ENCODE measurements around the gene NTPCR. TPM values are rescaled to one million over a fixed set of nuclear protein-coding genes. Genes with fewer than 3 reads are reported as not detected.

The NTPCR gene
- total and polyA plus RNA-seq, 2 donors (not counting 3 experiments of a cell fraction or from before 2014, with no cell fraction given) = 13.2 to 35.3 TPM

GRCh38 chr1:232915212-232915611, 35.2 kb upstream of the NTPCR start:
- Histone ChIP-seq H3K9me3 (replicated peaks; ENCODE audit: control insufficient read depth, insufficient read depth, low read length) (no peaks in the 10 kb centered on the region), H3K9me1 (replicated peaks; ENCODE audit: control insufficient read depth, extremely low read depth, insufficient read depth, low read length) (no peaks in the 10 kb centered on the region), H3K4me1 (ENCODE audit: control insufficient read depth, extremely low read depth, insufficient read depth, low read length) (no peaks in the 10 kb centered on the region), H3K9ac (replicated peaks; ENCODE audit: extremely low read depth, insufficient read depth, low read length) (no peak overlapping the region), H3K79me2 (ENCODE audit: control insufficient read depth, insufficient read depth, low read length) (no peaks in the 10 kb centered on the region), H3K27ac (ENCODE audit: insufficient read depth, low read depth, low read length) (no peak overlapping the region), H3K4me3 (replicated peaks in 1 of 3; ENCODE audit: insufficient read depth in 1 of 3, low read depth in 1 of 3, low read length in 3 of 3) (no peak overlapping the region), H3K4me2 (ENCODE audit: insufficient read depth, low read length) (no peak overlapping the region), H3K36me3 (ENCODE audit: control insufficient read depth in 2 of 2, extremely low read depth in 1 of 2, insufficient read depth in 2 of 2, low read length in 2 of 2) (no peaks in the 10 kb centered on the region), H3K27me3 (ENCODE audit: control insufficient read depth in 2 of 2, insufficient read depth in 2 of 2, low read length in 2 of 2) (peaks cover 0 to 3% of the 10 kb centered on the region in 2 experiments), H2AFZ (ENCODE audit: low read depth, low read length) (no peak overlapping the region), H4K20me1 (replicated peaks; ENCODE audit: control insufficient read depth, extremely low read depth, insufficient read depth, low read length) (no peaks in the 10 kb centered on the region)
- CTCF ChIA-PET = interaction anchor here (1.9 kb wide), 1 partner anchor 11 kb away, joined by 4 read pairs; no protein-coding TSS in a partner anchor
- DNase-seq (ENCODE audit: low read depth, low spot score) (no peak), FAIRE-seq (no peak)
- dilution Hi-C loops (cut with MboI; ENCODE audit: extremely low pct_ligation_motif_present, low sequenced_read_pairs) = no loop called here
- BruUV-seq (replicated peaks) = no TSS peak
- POLR2A ChIA-PET = no interaction called here
- no peak for TF ChIP-seq FOS (IDR thresholded peaks at IDR 0.05; ENCODE audit: borderline replicate concordance, insufficient read depth, low read length)
- TF ChIP-seq JUN (IDR thresholded peaks at IDR 0.05; ENCODE audit: borderline replicate concordance, insufficient read depth, insufficient read length, low read depth) = no peak
- no peak for TF ChIP-seq POLR2A (IDR thresholded peaks at IDR 0.05; ENCODE audit: low read depth, low read length)
- TF ChIP-seq MYC (IDR thresholded peaks at IDR 0.05; ENCODE audit: low read depth, low read length) = no peak
- no peak for TF ChIP-seq CTCF (IDR thresholded peaks at IDR 0.05; ENCODE audit: extremely low read depth in 1 of 2, insufficient read depth in 1 of 2, low read depth in 1 of 2, low read length in 2 of 2)
- TF ChIP-seq EZH2 (IDR thresholded peaks at IDR 0.05; ENCODE audit: borderline replicate concordance, low read depth, low read length, severe bottlenecking) = no peak
- intact Hi-C loops (cut with micrococcal nuclease) = no loop called here

- H3K9me3 ChIP-seq (replicated peaks; ENCODE audit: control insufficient read depth, insufficient read depth, low read length) = no peaks in the 10 kb centered on the region
- intact Hi-C loops (cut with micrococcal nuclease) (no loop called here), dilution Hi-C loops (cut with MboI; ENCODE audit: extremely low pct_ligation_motif_present, low sequenced_read_pairs) (no loop called here)
- H3K36me3 ChIP-seq (ENCODE audit: control insufficient read depth in 2 of 2, extremely low read depth in 1 of 2, insufficient read depth in 2 of 2, low read length in 2 of 2) = no peaks in the 10 kb centered on the region
- H3K4me3 ChIP-seq (replicated peaks in 1 of 3; ENCODE audit: insufficient read depth in 1 of 3, low read depth in 1 of 3, low read length in 3 of 3) = no peak overlapping the region
- no peak for FAIRE-seq
- H4K20me1 ChIP-seq (replicated peaks; ENCODE audit: control insufficient read depth, extremely low read depth, insufficient read depth, low read length) = no peaks in the 10 kb centered on the region
- no peak overlapping the region for H3K4me2 ChIP-seq (ENCODE audit: insufficient read depth, low read length)
- no peaks in the 10 kb centered on the region for H3K4me1 ChIP-seq (ENCODE audit: control insufficient read depth, extremely low read depth, insufficient read depth, low read length)
- TF ChIP-seq EZH2 (IDR thresholded peaks at IDR 0.05; ENCODE audit: borderline replicate concordance, low read depth, low read length, severe bottlenecking) (no peak), FOS (IDR thresholded peaks at IDR 0.05; ENCODE audit: borderline replicate concordance, insufficient read depth, low read length) (no peak), JUN (IDR thresholded peaks at IDR 0.05; ENCODE audit: borderline replicate concordance, insufficient read depth, insufficient read length, low read depth) (no peak), POLR2A (IDR thresholded peaks at IDR 0.05; ENCODE audit: low read depth, low read length) (no peak), CTCF (IDR thresholded peaks at IDR 0.05; ENCODE audit: extremely low read depth in 1 of 2, insufficient read depth in 1 of 2, low read depth in 1 of 2, low read length in 2 of 2) (no peak), MYC (IDR thresholded peaks at IDR 0.05; ENCODE audit: low read depth, low read length) (no peak), POLR2AphosphoS5 (IDR thresholded peaks at IDR 0.05; ENCODE audit: insufficient read depth, low read depth, low read length) (no peak), MAX (IDR thresholded peaks at IDR 0.05; ENCODE audit: insufficient read depth, insufficient read length) (no peak), GATA2 (IDR thresholded peaks at IDR 0.05; ENCODE audit: insufficient read depth, insufficient read length, low read depth, low read length) (no peak)
- H3K27me3 ChIP-seq (ENCODE audit: control insufficient read depth in 2 of 2, insufficient read depth in 2 of 2, low read length in 2 of 2) = no peaks in the 10 kb centered on the region
- CTCF ChIA-PET = interaction anchor here (1.9 kb wide), 1 partner anchor 9 kb away, joined by 4 read pairs; no protein-coding TSS in a partner anchor
- POLR2A ChIA-PET = no interaction called here
- H3K9me1 ChIP-seq (replicated peaks; ENCODE audit: control insufficient read depth, extremely low read depth, insufficient read depth, low read length) = no peaks in the 10 kb centered on the region
- H3K9ac ChIP-seq (replicated peaks; ENCODE audit: extremely low read depth, insufficient read depth, low read length) = no peak overlapping the region
- no peaks in the 10 kb centered on the region for H3K79me2 ChIP-seq (ENCODE audit: control insufficient read depth, insufficient read depth, low read length)
- no peak for DNase-seq (ENCODE audit: low read depth, low spot score)
- H2AFZ ChIP-seq (ENCODE audit: low read depth, low read length) = no peak overlapping the region
- BruUV-seq (replicated peaks) = no TSS peak
- H3K27ac ChIP-seq (ENCODE audit: insufficient read depth, low read depth, low read length) = no peak overlapping the region
Measured at GRCh38 chr1:232917053-232917452, 33.4 kb upstream of the NTPCR start.
